Calu3 (cell line): ENCODE measurements around the gene ZFP91. TPM values are rescaled to one million over a fixed set of nuclear protein-coding genes. Genes with fewer than 3 reads are reported as not detected.

Source experiments
- BruUV-seq: library from RNA; stranded (reverse); fragments of 400-500 nt; replicated peaks from 2 replicates; lab custom pipeline; 2021; lab: Mats Ljungman, UMichigan
- CTCF ChIA-PET: fragments of 300-600 bp; sonication (Branson Sonifier 250); formaldehyde crosslinking; loops from one replicate; lab custom pipeline; 2022; ENCODE audit warnings: antibody characterized with exemption; lab: Charles Lee
- DNase-seq: peaks from one replicate; pipeline ENCODE4 v3.0.0; 2022
- H3K27ac Mint-ChIP-seq: one replicate; pipeline ENCODE4 v1.8.0; 2022; ENCODE audit warnings: mixed read lengths; ENCODE audit not compliant: unreplicated experiment
- H3K27me3 Mint-ChIP-seq: one replicate; pipeline ENCODE4 v1.8.0; 2022; ENCODE audit warnings: mixed read lengths; ENCODE audit not compliant: unreplicated experiment
- H3K36me3 Mint-ChIP-seq: one replicate; pipeline ENCODE4 v1.8.0; 2022; ENCODE audit warnings: mild to moderate bottlenecking, moderate library complexity, mixed read lengths; ENCODE audit not compliant: insufficient read depth, unreplicated experiment
- H3K4me1 Mint-ChIP-seq: one replicate; pipeline ENCODE4 v1.8.0; 2022; ENCODE audit warnings: mild to moderate bottlenecking, low read depth, mixed read lengths; ENCODE audit not compliant: unreplicated experiment
- H3K4me3 Mint-ChIP-seq: one replicate; pipeline ENCODE4 v1.8.0; 2022; ENCODE audit warnings: mild to moderate bottlenecking, low read depth, moderate library complexity, mixed read lengths; ENCODE audit not compliant: unreplicated experiment
- H3K9me3 Mint-ChIP-seq: one replicate; pipeline ENCODE4 v1.8.0; 2022; ENCODE audit warnings: low read depth, mixed read lengths; ENCODE audit not compliant: unreplicated experiment
- intact Hi-C: fragments of 100-400 bp; cut with micrococcal nuclease; formaldehyde crosslinking; loops from one replicate; pipeline ENCODE4 v1.10.0; 2022; ENCODE audit not compliant: unreplicated experiment
- total RNA-seq: library from RNA; stranded (reverse); gene quantifications from 2 replicates; pipeline ENCODE4 v1.2.3, GENCODE V29; 2022
- TF ChIP-seq, protein P1 (sequence below): fragments of 200-600 bp; IDR thresholded peaks from one replicate; pipeline ENCODE4 v1.8.0; 2022; ENCODE audit warnings: antibody characterized with exemption; ENCODE audit not compliant: unreplicated experiment

The ZFP91 gene
- total RNA-seq, 1 experiment from 2014 or later = 61.5 TPM

GRCh38 chr11:58578136-58578634 is 678 bp upstream of the ZFP91 start:
- Mint-ChIP-seq H3K9me3 (peaks cover 2% of the 10 kb centered on the region), H3K36me3 (peaks cover 54% of the 10 kb centered on the region), H3K27me3 (no peaks in the 10 kb centered on the region), H3K27ac (peak overlapping the region; percentile 96), H3K4me1 (peaks cover 29% of the 10 kb centered on the region), H3K4me3 (peak overlapping the region; percentile 97)
- peak; percentile 92 for DNase-seq
- intact Hi-C loops = loop anchor here (5.0 to 10.0 kb wide), 2 partner anchors 324 to 347 kb away; no protein-coding TSS in a partner anchor
- TF ChIP-seq, protein P1, sequence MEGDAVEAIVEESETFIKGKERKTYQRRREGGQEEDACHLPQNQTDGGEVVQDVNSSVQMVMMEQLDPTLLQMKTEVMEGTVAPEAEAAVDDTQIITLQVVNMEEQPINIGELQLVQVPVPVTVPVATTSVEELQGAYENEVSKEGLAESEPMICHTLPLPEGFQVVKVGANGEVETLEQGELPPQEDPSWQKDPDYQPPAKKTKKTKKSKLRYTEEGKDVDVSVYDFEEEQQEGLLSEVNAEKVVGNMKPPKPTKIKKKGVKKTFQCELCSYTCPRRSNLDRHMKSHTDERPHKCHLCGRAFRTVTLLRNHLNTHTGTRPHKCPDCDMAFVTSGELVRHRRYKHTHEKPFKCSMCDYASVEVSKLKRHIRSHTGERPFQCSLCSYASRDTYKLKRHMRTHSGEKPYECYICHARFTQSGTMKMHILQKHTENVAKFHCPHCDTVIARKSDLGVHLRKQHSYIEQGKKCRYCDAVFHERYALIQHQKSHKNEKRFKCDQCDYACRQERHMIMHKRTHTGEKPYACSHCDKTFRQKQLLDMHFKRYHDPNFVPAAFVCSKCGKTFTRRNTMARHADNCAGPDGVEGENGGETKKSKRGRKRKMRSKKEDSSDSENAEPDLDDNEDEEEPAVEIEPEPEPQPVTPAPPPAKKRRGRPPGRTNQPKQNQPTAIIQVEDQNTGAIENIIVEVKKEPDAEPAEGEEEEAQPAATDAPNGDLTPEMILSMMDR = no peak
- CTCF ChIA-PET = interaction anchor here (1.6 to 2.1 kb wide), 2 partner anchors 10 to 52 kb away, joined by 6 to 7 read pairs; no protein-coding TSS in a partner anchor
- no TSS peak for BruUV-seq

- DNase-seq = peak; percentile 92
- Mint-ChIP-seq H3K27ac (peak overlapping the region; percentile 96), H3K36me3 (peaks cover 54% of the 10 kb centered on the region), H3K9me3 (peaks cover 2% of the 10 kb centered on the region), H3K27me3 (no peaks in the 10 kb centered on the region), H3K4me1 (peaks cover 26% of the 10 kb centered on the region), H3K4me3 (peak overlapping the region; percentile 97)
- no TSS peak for BruUV-seq
- TF ChIP-seq, protein P1 = peak; percentile 85
- CTCF ChIA-PET = interaction anchor here (2.1 kb wide), 1 partner anchor 12 kb away, joined by 6 read pairs; no protein-coding TSS in a partner anchor
- intact Hi-C loops = loop anchor here (5.0 to 10.0 kb wide), 2 partner anchors 323 to 345 kb away; no protein-coding TSS in a partner anchor
Observed at GRCh38 chr11:58579192-58580129, 598 bp downstream of the ZFP91 start.

GRCh38 chr11:58580311-58580710 is 1.4 kb downstream of the ZFP91 start:
- BruUV-seq = TSS peak; percentile 41
- Mint-ChIP-seq H3K27ac (peak overlapping the region; percentile 96), H3K9me3 (peaks cover under 1% of the 10 kb centered on the region), H3K36me3 (peaks cover 54% of the 10 kb centered on the region), H3K4me3 (peak overlapping the region; percentile 97), H3K4me1 (peaks cover 18% of the 10 kb centered on the region), H3K27me3 (no peaks in the 10 kb centered on the region)
- intact Hi-C loops = no loop called here
- no peak for DNase-seq
- TF ChIP-seq, protein P1 = no peak
- CTCF ChIA-PET = no interaction called here

- H3K4me3 Mint-ChIP-seq = peak overlapping the region; percentile 97
- no peak for DNase-seq
- no peaks in the 10 kb centered on the region for H3K27me3 Mint-ChIP-seq
- BruUV-seq = no TSS peak
- peaks cover 17% of the 10 kb centered on the region for H3K4me1 Mint-ChIP-seq
- H3K9me3 Mint-ChIP-seq = no peaks in the 10 kb centered on the region
- intact Hi-C loops = no loop called here
- TF ChIP-seq, protein P1 = no peak
- H3K27ac Mint-ChIP-seq = peak overlapping the region; percentile 27
- CTCF ChIA-PET = no interaction called here
- H3K36me3 Mint-ChIP-seq = peaks cover 62% of the 10 kb centered on the region
Observed at GRCh38 chr11:58582437-58582836, 3.6 kb downstream of the ZFP91 start.
